GM18526 (cell line): ENCODE data around the gene PEX16.

ENCODE experiments used
- POLR2A ChIP-seq: IDR thresholded peaks from 3 replicates; pipeline ENCODE4 v1.6.1; 2011; ENCODE audit not compliant: insufficient read length; ENCODE audit errors: extremely low read depth

Gene PEX16

DNA sequence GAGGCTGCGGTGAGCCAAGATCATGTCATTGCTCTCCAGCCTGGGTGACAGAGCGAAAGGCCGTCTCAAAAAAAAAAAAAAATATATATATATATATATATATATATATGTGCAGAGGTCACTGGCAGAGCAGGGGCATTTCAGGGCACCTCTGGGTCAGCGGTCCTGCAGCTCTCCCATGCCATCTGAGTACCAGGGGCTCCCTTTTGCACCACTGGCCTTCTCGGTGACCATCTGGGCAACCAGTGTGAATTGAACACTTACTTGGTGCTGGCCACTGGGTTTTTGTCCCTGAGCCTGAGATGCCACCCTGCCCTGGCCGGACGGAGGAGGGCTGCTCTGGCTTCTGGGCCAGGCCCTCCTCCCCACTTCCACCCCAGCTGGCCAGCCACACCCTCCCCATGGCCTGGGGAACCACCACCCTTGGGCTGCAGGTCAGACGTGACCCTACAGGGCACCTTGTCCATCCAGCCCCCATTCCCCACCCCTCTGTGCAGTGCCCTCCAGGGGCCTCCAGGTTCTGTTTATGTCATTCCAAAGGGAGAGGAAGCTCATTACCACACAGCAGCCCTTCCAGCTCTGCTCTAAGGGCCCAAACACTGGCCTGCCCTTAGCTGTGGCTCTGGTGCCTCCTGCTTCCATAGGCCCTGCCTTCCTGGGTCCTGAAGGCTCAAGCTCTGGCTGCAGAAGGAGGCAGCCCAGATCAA, 22.0 kb downstream of the PEX16 start:
- no peak for TF ChIP-seq POLR2A

DNA sequence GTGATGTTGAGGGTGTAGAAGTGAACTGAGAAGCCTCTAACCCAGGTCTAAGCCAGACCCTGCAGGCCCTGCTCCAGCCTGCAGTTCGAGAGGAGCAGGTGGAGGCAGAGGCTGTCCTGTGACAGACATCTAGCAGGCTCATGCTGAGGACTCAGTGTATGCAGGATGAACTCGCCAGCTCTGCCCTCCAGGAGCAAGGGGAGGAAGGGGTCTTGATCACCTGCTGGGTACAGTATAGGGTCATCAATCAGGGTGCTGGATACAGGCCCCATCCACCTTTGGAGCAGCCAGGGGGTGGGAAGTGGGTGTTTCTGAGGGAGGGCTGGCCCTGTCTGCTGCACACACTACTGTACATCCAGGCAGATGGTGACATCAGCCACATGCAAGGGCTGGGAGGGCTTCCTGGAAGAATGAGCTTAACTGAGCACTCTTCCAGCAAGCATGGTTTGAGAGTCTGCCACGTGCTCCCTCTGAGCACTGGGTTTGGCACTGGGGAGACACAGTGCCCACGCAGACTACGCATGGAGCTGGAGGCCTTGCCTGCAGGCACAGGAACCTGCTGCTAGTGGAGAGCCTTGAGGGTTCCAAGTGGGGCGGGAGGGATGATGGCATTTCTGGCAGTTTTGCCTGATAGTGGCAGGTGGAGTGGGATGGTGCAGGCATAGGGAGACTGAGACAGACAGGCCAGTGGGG, 23.0 kb downstream of the PEX16 start:
- no peak for TF ChIP-seq POLR2A

DNA sequence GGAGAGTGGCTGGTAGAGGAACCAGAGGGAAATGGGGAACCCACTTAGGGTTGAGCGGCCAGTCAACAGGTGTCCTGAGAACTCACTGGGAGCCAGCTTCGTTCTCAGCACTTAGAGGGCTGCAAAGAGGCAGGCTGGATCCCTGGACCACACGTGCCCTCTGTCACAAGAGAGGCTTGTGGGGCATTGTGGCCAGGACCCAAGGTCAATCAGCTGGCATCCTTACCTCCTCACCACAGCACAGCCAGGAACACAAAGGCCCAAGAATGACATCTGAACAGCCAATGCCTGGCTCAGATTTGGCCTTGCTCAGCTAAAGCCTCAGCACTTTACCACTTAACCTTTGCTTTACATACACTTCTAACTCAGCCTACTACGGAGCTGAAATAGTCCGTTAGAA, 24.8 kb downstream of the PEX16 start:
- TF ChIP-seq POLR2A = no peak

DNA sequence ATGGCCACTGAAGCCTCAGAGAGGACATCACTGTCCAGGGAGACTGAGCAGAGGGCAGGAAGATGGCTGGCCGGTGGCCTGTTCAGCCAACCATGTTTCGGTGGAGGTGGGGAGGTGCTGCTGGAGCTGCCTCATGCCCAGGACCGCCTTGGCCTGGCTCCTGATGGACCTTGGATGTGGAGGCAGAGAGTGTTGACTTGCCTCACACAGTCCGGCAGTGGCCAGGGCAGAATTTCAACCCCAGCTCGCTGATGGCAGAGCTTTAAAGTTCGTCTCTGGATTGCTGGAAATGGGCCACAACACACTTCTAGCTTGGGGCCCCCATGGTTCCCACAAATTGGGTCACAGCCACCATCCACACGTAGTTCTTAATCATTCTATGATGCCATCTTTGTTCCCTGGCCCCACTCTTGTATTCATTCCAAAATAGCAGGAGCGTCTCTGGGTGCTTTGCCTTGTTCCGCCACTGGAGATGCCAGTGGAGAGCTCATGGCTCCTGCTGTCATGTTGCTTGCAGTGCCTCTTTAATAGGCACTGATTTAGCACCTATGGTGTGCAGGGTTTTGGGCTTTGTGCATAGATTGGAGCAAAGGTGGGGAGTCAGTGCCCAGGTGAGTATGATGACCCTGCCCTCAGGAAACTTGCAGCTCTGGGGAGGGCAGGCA, 26.7 kb downstream of the PEX16 start:
- no peak for TF ChIP-seq POLR2A

DNA sequence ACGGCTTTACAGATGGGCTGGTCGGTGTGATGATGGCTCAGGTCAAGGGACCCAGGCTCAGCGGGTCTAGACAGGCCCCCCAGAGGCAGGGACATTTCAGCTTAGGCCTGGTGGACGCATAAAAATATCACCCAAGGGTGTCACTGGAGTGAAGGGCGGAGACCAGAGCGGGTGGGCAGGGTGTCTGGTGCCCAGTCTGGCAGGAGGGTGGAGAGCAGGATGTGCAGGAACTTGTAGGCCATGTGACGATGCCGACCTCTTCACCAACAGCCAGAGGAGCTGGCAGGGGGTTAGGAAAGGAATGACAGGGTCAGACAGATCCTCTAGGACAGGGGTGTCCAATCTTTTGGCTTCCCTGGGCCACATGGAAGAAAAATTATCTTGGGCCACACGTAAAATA, 27.7 kb downstream of the PEX16 start:
- no peak for TF ChIP-seq POLR2A

DNA sequence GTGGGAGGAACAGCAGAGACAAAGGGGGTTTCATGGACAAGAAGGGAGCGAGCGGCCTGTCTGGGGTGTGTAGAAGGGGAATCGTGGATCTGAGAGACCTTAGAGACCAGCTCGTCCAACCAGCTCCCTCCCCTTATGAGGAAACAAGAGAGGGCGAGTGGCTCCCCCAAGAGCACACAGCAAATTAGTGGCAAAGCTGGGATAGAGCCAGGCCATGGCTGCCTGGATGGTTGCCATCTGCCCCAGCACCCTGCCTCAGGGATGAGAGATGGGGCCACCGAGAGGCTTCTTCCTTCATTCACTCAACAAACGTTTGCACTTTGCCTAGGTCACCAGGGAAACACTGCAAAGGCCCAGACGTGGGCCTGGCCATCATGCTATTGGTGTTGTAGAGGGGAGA, 28.1 kb downstream of the PEX16 start:
- TF ChIP-seq POLR2A = no peak

DNA sequence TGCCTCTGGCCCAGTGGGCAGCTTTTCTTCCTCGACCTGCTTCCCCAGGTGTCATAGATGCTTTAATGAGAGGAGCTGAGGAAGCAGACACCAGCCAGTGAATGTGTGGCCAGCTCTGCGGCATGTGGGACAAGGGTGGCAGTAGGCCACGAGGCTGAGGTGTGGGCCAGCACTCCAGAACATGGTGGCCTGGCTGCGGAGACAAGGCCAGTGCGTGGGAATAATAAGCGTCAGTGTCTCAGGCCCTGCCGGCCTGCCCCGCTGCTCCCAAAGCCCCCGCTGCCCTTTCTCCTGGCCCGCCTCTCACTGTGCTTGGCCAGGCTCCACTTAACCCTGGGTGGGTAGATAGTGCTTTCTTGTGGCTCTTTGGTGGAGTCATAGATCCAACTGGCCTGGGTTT, 30.1 kb downstream of the PEX16 start:
- TF ChIP-seq POLR2A = no peak

DNA sequence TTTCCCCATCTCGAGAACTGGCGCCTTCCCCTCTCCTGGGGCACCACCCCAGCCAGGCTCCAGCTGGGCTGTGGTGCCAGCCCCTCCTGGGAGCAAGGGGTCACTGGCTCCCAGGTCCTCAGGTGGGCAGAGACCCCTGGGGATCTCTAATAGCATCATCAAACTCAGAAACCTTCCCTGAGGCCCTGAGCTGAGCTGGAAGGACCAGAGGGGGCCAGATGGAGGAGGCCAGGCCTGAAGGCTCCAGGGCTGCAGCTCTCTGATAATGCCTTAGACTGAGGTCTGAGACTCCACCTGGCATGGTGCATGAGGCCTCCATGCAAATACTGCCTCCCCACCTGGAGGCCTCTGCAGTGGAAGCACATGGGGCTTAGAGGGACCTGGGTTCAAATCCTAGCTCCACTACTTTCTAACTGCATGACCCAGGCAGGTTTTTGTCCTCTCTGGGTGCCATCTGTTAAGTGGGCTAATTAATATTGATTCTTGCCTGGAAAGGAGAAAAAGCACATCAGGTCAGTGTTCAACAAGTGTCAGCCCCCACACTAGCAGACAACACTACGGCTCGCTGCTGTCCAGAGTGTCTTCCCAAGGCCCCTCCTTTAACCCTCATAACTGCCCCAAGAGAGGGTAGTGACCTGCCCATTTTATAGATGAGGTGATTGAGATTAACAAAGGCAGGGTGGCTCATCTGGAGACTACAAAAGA, 30.7 kb downstream of the PEX16 start:
- no peak for TF ChIP-seq POLR2A

DNA sequence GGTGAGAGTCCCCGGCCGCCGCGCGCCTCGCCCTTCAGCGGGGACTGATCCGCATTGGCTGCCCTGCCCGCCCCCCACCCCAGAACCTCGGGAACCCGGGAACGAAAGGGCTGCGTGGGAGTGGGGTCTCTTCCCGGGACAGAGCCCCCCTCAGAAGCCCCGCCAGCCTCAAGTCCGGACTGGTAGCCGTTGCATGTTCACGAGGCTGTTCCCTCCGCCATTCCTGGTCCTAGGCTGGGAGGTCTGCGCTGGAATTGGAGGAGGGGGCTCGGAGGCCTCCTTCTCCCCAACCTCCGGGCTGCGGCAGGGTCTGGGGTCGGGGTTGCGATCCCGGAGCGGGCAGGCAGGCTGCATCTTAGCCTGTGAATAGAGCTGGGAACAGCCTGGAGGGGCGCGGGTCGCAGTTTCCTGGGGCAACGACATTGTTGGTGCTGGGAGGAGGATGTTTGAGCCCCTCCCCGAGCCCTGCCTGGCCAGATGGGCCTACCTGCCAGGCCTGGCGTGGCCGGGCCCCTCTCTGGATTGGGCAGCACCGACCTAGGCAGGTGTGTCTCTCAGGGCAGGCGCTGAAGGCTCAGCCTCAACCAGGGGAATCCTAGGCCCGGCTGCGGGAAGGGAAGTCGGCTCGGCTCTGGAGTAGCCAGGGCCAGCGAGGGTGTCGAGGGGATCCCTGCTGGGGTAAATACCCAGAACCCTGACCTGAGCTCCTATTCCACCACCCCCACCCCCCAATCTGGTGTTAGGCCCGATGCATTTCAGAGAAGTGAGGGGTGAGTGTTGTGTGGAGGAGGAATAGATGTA, 31.6 kb downstream of the PEX16 start:
- no peak for TF ChIP-seq POLR2A

DNA sequence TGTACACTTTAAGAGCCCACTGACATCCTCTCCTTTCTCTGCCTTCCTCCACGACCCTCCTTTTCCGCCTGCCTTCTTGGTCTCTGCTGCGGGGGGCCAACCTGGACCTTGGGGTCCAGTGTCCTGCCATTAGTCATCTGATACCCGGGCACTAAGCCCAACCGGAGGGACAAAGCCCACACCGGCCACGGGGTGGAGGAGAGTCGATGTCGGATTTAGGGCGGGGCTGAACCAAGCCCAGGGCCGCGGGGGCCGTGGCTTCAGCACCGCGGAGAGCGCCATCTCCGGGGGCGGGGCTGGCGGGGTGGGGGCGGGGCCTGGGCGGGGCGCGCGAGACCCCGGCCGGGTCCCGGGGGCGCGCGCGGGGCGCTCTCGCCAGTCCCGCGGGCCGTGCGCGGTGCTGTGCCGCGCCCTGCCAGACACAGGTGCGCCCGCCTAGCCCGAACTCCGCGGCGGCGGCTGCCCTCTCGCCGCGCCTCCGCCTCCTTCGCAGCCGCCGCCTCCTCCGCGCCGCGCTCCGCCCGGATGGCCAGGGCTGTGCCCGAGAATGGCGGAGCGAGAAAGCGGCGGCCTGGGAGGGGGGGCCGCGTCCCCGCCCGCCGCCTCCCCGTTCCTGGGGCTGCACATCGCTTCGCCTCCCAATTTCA, 32.3 kb downstream of the PEX16 start, which contains the start of gene MAPK8IP1:
Gene MAPK8IP1 (plus strand): TSS at position 378 of the 647 bp plus-strand sequence. CDS start 170 bp downstream, at position 548.
- TF ChIP-seq POLR2A = no peak

DNA sequence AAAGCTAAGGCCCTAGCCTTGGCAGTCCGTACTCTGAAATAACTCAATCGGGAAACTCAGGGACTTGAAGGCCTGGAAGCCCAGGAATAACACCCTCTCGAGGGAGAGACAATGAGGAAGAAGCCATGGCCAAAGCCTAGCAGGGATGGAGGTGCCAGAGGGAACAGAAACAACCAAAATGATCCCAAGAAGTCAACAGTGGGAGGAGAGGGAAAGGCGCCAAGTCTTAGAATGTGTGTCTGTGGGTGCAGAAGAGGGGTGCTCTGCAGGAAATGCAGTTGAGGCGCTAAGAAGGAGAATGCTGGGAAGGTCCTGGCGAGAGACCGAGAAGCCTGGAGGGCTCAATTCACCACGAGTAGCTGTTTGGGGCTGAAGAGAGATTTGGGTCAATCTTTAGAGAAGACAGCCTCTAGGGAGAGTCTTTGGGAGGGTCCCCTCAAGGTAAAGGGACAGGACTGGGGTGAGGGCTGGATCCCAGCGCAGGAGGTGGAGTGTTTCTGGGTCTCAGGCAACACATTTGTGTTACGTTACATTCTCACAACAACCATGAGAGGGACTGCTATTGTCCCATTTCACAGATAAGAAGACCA, 33.0 kb downstream of the PEX16 start:
- no peak for TF ChIP-seq POLR2A

DNA sequence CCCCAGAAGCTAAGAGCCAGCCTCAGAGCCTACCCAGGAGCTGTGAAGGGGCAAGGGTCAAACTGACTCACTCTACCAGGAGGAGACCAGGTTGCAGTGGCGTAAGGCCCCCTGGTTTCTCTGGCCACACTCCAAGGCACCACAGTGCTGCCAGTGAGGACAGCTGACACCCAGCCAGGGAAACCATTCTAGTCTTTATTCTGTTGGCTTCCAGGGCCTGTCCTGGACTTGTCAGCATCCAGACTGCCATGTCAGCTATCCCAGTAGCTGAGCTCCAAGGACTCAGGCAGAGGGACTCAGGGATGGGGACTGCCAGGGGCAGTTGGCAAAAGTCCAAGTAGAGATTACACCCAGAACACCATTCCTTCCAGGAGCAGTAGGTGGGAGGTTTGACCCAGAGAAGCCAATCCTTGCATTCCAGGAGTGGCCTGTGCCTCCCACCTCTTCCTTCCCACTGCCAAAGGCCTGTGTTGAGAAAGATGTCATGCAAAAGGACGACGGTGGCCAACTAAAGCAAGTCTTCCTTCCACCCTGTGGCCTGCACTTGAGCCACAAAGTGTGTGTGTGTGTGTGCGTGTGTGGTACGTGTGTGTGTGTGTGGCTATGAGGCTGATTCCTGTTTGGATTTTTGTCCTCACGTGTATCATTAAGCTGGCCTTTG, 35.8 kb downstream of the PEX16 start:
- TF ChIP-seq POLR2A = no peak

DNA sequence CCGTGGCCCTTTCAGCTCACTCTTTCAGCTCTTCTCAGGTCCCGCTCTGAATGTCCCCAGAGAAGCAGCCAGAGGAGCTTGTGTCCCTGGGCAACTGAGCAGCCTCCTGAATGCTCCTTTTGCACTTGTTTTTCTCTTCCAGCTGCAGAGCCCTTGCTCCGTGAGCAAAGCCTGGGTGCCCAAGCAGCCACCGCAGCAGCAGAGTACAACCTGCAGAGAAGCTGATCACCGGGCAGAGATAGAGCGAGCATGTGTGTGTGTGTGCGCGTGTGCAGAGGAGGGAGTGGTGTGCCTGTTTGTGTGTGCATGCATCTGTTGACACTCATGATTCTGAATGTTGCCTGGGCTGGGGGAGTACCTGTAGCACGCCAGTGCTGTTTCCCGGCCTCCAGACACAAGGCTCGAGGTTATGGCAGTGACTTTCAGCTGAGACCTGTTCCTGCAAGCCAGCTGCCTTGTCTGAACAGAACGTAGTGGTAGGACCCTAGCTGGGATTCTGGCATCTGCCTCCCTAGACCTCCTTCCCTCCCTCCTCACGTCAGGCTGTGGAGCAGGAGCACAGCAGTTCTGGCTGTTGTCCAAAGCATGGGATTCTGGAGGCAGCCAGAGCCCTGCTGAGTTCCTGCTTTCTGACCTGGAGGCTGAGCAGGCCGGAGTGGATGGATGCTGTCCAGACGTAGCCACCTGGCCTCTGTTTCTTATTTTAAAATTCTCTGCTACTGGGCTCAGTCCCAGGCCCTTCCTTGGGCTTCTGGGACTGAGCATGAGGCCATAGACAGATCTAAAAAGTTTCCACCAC, 36.7 kb downstream of the PEX16 start:
- TF ChIP-seq POLR2A = no peak
